HG02678 (cell line): Measurements from ENCODE around the gene MAGEB1.
A peak's percentile ranks its signal among the peaks of the same experiment; 100 is the strongest.

Experiments
- ATAC-seq: cut with Tn5 transposase; IDR thresholded peaks from one replicate; pipeline ENCODE4 v1.9.1; 2021; ENCODE audit warnings: mild to moderate bottlenecking, moderate library complexity; ENCODE audit not compliant: unreplicated experiment

Gene MAGEB1, protein sequence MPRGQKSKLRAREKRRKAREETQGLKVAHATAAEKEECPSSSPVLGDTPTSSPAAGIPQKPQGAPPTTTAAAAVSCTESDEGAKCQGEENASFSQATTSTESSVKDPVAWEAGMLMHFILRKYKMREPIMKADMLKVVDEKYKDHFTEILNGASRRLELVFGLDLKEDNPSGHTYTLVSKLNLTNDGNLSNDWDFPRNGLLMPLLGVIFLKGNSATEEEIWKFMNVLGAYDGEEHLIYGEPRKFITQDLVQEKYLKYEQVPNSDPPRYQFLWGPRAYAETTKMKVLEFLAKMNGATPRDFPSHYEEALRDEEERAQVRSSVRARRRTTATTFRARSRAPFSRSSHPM

DNA sequence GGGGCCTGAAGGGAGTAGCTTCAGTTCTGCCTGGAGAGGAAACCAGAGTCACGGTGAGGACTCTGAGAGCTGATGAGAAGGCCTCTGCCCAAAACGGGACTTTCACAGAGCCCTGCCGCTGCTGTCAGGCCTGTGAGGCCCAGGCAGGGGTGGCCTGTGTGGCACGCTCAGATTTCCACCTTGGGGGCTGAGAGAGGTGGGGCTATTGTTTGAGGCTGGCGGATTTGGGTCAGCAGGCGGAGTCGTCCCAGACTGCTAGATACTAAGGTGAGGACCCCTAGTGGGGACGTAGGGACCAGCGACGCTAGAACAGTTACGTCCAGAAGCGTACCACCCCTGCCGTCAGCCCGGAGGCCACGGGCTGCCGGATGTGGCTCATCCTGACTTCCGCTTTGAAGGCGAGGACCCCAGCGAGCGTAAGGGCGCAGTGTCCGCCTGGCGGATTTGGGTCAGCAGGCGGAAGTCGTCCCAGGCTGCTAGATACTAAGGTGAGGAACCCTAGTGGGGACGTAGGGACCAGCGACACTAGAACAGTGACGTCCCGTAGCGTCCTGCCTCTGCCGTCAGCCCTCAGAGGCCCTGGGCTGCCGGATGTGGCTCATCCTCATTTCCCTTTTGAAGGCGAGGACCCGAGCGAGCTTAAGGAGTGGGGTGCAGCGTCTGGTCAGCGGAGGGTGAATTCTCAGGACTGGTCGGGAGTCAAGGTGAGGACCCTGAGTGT lies at the start of gene MAGEB1:
Gene MAGEB1 (plus strand): TSS at position 378 of the 721 bp plus-strand sequence. CDS start 3,348 bp downstream, outside the sequence.
- no peak for ATAC-seq

DNA sequence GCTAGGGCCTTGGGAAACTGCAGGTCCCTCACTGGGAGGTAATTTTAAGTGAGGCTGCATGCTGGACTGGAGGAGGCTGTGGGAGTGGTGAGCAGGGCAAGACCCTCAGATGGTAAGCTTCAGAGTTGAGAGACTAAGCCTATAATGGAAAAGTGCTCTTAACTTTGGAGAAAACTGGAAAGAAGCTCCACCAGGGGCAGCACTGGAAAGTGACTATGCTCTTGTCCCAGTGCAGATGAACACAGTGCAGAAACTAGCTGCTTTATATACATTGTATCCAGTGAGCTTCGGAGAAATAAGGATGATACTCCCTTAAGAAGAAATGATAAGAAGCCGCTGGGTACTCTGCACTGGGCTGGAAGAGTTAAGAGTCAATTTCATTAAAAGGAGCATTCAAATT lies 34.8 kb upstream of the MAGEB1 start:
- no peak for ATAC-seq

DNA sequence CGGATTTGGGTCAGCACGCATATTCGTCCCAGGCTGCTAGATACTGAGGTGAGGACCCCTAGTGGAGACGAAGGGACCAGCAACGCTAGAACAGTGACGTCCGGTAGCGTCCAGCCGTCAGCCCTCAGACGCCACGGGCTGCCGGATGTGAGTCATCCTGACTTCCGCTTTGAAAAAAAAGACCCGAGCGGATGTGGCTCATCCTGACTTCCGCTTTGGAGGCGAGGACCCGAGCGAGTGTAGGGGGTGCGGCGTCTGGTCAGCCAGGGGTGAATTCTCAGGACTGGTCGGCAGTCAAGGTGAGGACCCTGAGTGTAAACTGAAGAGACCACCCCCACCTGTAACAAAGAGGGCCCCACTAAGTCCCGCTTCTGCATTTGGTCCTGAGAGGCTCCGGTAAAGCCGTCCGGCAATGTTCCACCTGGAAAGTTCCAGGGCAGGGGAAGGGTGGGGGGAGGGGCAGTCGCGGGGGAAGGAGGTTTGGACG lies 31.5 kb upstream of the MAGEB1 start, which contains the start of gene MAGEB2:
Gene MAGEB2 (plus strand): TSS at position 207 of the 487 bp plus-strand sequence. CDS start 3,018 bp downstream, outside the sequence.
- ATAC-seq = no peak

DNA sequence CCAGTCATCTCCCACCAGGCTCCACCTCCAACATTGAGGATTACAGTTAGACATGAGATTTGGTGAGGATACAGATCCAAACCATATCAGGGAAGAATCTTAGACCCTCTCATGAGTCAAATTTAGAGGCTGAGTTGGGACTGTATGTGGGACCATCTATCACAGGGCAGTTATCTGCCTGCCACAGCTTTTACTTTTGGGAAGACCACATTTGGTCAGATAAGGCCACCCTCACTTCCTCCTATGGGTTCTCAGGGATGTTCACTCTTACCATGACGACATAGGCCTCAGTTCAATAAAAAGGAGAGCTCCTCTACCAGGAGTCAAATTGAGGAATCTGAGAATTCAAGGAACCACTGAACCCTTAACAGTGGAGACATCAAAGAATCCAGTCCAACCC lies 29.5 kb upstream of the MAGEB1 start:
- no peak for ATAC-seq

DNA sequence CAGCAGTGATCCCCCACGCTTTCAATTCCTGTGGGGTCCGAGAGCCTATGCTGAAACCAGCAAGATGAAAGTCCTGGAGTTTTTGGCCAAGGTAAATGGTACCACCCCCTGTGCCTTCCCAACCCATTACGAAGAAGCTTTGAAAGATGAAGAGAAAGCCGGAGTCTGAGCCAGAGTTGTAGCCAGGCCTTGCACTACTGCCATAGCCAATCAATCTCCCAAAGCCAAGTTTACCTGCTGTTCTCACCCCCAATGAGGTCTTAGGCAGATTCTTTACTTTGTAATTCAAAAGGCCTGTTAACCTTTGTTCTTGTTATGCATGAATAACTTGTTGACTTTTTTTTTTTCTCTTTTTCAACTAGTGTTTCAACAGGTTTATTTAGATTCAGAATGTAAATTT lies 27.6 kb upstream of the MAGEB1 start:
- ATAC-seq = no peak

DNA sequence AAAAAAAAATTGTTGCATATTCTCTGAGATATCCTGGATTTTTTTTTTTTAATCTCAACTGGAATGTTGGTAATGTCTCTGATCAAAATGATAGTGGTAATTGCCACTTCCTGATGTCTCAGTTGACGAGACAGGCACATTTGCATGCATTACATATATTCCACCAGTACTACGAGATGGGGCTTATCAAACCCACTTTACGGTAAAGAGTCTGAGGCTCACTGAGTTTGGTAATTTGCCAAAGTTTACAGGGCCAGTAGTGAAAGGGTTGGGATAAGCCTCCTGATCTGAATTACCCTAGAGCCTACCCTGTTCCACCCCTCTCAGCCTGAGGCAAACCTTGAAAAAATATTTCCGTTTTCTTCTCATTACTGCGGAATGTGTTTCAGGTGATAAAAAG lies 26.3 kb upstream of the MAGEB1 start:
- ATAC-seq = no peak

DNA sequence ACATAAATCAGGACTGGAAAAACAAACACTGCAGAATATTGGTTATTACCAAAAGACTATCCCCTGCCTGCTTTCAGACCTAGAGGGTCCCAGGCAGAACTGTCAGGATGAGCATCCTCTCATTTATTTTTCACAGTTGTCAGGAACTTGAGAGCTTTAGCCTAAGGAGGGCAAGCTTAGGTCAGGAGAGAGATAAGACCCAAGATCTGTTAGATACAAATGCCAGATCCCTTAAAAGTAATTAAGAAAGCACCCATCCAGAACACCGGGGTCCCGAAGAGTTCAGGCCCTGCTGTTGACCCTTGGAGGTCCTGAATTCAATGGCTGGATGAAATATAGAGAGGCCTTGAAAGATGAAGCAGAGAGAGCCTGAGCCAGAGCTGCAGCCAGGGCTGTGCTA lies 22.4 kb upstream of the MAGEB1 start:
- ATAC-seq = no peak

DNA sequence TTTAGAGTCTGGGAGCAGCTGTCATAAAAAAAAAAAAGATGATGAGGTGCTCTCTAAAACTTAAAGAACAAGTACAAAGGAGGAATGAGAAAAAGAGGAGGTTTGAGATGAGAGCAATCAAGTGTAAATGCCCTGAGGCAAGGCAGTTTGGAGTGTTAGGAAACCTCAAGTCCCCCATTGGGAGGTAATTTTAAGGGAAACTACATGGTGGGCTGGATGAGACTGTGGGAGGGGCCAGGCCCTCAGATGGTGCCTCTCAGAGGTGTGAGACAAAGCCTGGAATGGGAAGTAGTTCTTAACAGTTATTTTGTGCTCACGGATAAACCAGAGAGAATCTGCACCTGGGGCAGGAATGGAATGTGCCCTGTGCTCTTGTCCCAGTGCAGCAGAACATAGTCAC lies 18.4 kb upstream of the MAGEB1 start:
- no peak for ATAC-seq

DNA sequence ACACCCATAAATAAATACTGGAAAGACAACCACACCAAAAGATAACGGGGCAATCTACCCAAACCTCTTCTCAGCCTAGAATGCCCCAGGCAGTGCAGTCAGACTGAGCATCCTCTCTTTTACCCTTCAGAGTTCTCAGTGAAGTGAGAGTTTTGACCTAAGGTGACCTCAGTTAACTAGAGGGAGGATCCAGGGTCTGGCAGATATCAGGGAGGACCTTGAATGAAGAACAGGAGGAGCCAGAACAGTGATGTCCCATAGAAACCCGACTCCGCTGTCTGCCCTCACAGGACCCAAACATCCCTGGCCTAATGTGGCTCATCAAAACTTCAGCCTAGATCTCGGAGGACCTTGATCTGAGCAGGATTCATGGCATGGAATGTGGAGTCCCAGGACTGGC lies 16.6 kb upstream of the MAGEB1 start, which contains the start of gene MAGEB3:
Gene MAGEB3 (plus strand): TSS at position 263 of the 400 bp plus-strand sequence. CDS start 5,268 bp downstream, outside the sequence.
- no peak for ATAC-seq

DNA sequence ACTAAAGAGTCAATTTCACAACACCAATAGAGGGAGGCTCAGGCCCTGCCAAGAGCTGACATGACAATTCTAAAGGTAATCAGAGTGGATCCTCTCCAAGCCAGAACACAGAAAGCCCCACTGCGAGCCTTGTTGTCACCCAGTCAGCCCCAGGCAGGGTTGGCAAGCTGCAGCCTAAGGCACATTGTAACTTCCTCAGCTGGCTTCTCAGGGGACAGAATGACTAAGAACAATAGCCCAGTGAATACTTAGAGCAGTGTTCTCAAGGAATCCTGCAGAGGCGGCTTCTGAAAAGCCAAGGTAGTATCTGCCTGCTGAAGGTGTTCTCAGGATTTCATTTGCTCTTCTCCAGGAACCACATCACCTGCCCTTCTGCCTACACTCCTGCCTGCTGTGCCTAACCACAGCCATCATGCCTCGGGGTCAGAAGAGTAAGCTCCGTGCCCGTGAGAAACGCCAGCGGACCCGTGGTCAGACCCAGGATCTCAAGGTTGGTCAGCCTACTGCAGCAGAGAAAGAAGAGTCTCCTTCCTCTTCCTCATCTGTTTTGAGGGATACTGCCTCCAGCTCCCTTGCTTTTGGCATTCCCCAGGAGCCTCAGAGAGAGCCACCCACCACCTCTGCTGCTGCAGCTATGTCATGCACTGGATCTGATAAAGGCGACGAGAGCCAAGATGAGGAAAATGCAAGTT lies 5.1 kb upstream of the MAGEB1 start, which contains the start of gene MAGEB4:
Gene MAGEB4 (plus strand): TSS at position 277 of the 692 bp plus-strand sequence. CDS start 136 bp downstream, at position 413.
- no peak for ATAC-seq

DNA sequence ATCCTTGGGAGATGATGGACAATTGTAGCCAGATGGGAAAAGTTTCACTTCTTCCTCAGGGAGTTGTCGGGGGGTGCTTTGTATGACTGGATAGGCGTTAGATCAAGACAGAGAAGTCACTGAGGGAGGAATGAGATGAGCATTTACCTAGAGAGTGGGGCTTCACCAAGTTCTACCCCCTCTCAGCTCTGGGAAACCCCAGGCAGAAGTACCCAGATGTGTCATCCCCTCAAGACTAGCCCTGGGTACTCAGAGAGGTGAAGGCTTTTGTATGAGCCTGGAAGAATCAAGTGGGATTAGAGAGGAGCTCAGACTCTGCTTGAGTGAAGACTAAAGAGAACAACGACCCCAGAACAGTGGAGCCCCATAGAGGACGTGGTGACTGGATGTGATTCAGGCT lies 1.9 kb downstream of the MAGEB1 start:
- ATAC-seq = peak; percentile 74

DNA sequence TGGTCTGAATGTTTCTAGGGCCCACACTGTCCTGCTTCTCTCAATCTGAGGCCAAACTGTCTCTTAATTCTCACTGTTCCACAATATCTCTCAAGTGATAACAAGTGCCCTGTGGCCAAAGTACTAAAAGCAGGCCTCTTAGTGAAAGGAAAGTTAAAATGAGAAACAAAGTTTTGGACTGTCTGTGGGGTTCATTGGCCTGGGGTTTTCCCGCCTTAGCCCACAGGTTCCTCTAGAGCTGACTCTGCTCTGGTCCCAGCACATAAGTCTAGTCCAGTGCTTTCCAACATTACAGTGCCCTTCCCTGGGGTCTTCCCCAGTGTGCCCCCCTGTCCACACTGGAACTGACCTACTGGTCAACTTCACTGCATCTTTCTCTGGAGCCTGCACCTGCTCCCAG lies 6.3 kb downstream of the MAGEB1 start:
- ATAC-seq = peak; percentile 67

DNA sequence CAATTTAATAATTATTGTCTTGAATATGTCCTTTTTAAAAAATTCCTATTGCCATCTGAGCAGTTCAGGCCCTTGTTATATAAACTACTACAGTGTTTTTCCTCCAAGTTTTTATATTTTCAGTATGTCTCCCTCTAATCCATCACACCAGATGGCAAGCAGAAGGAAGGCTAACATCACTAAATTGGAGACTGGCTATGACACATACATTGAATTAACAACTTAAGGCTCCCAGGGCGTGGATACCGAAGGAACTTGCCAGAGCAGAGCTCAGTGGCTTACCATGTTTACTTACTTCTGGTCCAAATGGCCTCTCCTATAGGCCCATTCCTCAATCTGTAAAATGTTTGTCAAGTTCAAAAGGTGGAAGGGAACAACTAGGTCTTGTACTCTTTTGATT lies 13.0 kb downstream of the MAGEB1 start:
- no peak for ATAC-seq

DNA sequence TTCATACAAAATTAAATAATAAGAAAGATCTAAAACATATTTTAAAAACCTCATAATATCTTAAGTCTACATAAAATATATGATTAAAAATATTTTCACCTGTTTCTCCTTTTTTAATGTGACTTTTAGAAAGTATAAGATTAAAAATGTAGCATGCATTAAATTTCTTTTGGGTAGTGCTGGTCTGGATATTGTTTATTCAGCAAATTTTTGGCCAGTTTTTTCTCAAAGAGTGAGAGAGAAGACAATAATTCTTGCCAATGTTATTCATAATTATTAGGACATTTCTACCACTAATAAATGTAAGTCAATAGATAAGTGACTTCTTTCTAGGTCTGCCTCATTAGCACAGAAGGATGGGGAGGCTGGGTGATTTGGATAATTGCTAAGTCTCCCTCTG lies 14.1 kb downstream of the MAGEB1 start:
- no peak for ATAC-seq

DNA sequence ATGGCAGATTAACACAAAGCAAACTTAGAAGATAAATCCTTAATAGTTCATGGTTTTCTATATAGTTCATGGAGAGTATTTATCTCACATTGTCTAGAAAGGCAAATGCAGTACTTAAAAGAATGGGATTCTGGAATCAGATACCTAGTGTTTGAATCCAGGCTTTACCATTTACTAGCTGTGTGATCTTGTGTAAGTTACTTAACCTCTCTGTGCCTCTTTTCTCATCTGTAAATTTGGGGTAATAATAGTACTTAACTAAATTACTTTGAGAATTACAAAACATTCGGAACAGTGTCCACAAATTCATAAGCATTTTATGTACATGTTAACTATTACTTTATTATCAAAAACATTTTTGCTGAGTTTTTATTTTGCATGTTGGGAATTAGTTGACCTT lies 15.8 kb downstream of the MAGEB1 start:
- ATAC-seq = no peak

DNA sequence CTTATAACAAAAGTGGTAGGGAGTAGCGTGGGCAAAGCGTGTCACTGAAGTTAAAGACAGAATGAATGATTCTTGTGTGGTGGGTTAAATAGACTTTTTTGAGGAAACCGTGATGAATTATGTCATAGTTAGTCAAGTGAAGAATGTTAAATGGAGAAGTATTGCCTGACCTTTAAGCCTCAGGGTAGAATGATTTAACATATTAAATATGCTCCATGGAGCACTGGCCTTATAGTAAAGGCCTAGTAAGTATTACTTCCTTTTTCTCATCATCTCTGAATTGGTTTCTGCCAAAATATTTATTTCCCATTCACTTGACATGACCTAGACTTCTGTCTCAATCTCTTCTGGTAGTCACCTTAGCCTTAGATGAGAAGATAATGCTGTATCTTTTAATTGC lies 23.7 kb downstream of the MAGEB1 start:
- no peak for ATAC-seq

DNA sequence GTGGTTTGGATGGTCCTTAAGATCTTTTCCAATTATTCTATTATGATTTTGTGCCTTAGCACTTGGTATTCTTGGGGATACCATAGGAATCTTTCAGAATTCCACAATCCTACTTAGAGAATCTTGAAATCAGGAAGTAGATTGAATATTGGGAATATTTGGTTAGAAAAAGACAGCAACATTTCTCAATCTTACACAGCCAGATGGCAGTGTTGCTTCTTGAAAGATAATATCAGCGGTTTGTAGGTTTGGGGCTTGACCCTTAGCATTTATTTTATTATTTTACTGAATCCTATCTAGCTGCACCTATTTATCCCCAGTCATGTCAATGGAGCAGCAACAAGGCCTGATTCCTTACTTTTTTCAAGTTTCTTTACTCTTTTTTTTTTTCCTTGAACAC lies 28.6 kb downstream of the MAGEB1 start:
- no peak for ATAC-seq

DNA sequence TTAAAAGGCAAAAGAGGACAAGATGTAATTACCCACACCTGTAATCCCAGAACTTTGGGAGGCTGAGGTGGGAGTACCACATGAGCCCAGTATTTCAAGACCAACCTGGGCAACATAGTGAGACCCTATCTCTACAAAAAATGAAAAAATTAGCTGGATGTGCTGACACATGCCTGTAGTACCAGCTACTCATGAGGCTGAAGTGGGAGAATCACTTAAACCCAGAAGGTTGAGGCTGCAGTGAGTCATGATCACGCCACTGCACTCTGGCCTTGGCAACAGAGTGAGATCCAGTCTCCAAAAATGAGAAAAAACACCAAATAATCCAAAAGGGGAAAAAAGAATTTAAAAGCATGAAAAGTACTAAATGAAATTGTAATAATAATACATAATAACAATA lies 31.4 kb downstream of the MAGEB1 start:
- ATAC-seq = no peak

DNA sequence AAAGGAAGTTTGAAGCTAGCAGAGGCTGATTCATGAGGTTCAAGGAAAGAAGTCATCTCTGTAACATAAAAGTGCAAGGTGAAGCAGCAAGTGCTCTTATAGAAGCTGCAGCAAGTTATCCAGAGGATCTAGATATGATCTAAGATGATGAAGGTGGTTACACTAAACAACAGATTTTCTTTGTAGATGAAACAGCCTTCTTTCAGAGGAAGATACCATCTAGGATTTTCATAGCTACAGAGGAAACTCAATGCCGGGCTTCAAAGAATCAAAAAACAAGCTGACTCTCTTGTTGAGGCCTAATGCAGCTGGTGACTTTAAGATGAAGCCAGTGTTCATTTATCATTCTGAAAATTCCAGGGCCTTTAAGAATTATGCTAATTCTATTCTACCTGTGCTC lies 33.5 kb downstream of the MAGEB1 start:
- no peak for ATAC-seq

DNA sequence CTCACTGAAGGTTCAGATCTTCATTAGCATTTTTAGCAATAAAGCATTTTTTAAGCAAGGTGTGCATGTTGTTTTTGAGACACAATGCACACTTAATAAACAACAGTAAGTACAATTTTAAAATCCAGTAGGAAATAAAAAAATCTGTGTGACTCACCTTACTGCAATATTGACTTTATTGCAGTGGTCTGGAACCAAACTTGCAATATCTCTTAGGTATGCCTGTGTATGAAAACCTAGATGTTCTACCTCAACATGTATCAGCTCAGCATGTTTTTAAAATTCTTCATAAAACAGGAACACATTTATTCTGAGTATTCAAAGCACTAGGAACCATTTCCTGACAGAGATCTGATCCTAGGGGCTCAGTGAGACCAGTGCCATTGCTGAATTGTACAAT lies 35.6 kb downstream of the MAGEB1 start:
- ATAC-seq = no peak

DNA sequence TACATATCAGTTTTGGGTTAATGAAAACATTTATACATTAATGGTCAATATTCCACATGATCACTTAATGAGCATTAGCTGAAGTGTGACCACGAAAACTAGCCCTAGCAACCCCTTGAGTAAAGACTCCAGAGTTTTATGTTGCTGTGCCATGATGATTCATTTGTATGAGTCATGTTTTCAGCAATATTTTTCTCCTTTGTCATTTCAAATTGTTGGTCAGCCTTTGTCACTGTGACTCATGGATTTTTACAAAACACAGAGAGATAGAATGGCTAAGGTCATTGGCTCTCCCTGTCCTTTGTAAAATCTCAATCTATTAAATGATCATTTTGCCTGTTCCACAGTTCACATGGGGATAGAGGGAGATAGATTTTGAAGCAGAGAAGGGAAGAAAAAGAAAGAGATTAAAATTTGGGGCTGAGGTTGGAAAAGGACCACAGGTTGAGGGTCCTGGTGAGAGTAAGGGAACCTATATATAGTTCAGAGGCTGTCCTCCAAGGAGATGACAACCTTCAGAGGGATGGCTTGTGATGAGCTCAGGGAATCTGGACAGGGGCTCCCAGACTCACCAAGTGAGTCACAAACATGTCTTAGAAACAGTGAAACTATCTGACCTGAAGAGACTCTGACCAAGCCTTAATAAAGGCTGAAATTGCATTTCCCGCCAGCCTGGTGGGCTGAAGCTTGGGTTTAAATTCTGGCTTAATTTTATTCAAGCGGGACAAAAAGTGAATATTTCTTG lies 36.7 kb downstream of the MAGEB1 start:
- ATAC-seq = no peak
